ENCODE results near the gene PRICKLE2. TPM values are rescaled to one million over a fixed set of nuclear protein-coding genes. Genes with fewer than 3 reads are reported as not detected.

The PRICKLE2 gene
- total and polyA plus RNA-seq, 7 donors = 0.34 to 4.9 (median 2.2) TPM

DNA sequence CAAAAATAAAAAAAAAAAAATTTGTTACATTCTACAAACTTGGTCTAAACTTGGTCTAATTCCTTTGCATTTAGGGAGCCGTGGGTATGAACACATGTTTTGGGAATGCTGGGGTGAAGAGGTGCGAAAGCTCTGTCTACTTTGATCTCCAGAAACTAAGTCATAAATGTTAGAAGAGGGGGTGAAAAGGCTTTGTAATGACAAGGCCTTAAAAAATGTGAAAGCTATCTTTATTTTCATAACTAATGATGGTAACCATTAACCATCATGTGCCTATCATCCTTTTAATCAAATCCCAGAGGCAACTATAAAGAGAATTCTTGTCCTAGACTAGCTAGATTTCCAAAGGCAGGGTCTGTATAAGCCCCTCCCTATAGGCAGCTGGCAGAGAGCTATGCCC lies 60.9 kb downstream of the PRICKLE2 start:
- 95 to 97% (median 95%) methylated on average over 2 of the region's 2 CpGs for WGBS, 3 donors

DNA sequence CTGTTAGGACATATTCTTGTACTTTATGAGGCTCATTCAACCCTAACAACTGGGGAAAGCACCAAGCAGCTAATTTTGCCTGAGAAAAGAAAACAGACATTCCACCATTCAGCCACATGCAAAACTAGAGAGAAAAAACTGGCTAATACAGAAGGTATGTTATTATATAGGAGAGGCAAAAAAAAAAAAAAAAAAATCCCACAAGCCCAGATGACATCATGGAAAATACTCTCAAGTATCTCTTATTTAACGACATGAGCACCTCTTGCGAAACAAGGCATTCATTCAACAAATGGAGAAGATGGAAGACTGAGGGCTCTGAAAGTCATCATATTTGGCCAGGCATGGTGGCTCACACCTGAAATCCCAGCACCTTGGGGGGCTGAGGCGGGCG lies 61.5 kb downstream of the PRICKLE2 start:
- Histone ChIP-seq H3K4me3 (no peak overlapping the region), H3K9me3 (no peaks in the 10 kb centered on the region), H3K36me3 (ENCODE audit: insufficient read depth in 1 of 2, low read depth in 1 of 2) (no peaks in the 10 kb centered on the region), H3K27ac (no peak overlapping the region), H3K27me3 (ENCODE audit: insufficient read depth in 3 of 3, low read length in 2 of 3) (no peaks in the 10 kb centered on the region), H3K4me1 (peaks cover 3% of the 10 kb centered on the region)
- DNase-seq (no peak), ATAC-seq (no peak)
- WGBS, 3 donors = 79 to 80% (median 80%) methylated on average over 4 of the region's 4 CpGs
- TF ChIP-seq, protein P1, sequence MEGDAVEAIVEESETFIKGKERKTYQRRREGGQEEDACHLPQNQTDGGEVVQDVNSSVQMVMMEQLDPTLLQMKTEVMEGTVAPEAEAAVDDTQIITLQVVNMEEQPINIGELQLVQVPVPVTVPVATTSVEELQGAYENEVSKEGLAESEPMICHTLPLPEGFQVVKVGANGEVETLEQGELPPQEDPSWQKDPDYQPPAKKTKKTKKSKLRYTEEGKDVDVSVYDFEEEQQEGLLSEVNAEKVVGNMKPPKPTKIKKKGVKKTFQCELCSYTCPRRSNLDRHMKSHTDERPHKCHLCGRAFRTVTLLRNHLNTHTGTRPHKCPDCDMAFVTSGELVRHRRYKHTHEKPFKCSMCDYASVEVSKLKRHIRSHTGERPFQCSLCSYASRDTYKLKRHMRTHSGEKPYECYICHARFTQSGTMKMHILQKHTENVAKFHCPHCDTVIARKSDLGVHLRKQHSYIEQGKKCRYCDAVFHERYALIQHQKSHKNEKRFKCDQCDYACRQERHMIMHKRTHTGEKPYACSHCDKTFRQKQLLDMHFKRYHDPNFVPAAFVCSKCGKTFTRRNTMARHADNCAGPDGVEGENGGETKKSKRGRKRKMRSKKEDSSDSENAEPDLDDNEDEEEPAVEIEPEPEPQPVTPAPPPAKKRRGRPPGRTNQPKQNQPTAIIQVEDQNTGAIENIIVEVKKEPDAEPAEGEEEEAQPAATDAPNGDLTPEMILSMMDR (IDR thresholded peaks at IDR 0.05) = no peak
- intact Hi-C loops (cut with DNase I) = no loop called here

More for the DNA sequence above, 60.9 kb downstream of the PRICKLE2 start:
- ATAC-seq = no peak
- no peak for DNase-seq
- H3K27me3 ChIP-seq (ENCODE audit: insufficient read depth in 3 of 3, low read length in 2 of 3) = no peaks in the 10 kb centered on the region
- no peaks in the 10 kb centered on the region for H3K9me3 ChIP-seq
- intact Hi-C loops (cut with DNase I) = no loop called here
- H3K4me3 ChIP-seq = no peak overlapping the region
- peaks cover 3% of the 10 kb centered on the region for H3K4me1 ChIP-seq
- H3K36me3 ChIP-seq (ENCODE audit: insufficient read depth in 1 of 2, low read depth in 1 of 2) = no peaks in the 10 kb centered on the region
- TF ChIP-seq, protein P1 (IDR thresholded peaks at IDR 0.05) = no peak
- H3K27ac ChIP-seq = no peak overlapping the region

DNA sequence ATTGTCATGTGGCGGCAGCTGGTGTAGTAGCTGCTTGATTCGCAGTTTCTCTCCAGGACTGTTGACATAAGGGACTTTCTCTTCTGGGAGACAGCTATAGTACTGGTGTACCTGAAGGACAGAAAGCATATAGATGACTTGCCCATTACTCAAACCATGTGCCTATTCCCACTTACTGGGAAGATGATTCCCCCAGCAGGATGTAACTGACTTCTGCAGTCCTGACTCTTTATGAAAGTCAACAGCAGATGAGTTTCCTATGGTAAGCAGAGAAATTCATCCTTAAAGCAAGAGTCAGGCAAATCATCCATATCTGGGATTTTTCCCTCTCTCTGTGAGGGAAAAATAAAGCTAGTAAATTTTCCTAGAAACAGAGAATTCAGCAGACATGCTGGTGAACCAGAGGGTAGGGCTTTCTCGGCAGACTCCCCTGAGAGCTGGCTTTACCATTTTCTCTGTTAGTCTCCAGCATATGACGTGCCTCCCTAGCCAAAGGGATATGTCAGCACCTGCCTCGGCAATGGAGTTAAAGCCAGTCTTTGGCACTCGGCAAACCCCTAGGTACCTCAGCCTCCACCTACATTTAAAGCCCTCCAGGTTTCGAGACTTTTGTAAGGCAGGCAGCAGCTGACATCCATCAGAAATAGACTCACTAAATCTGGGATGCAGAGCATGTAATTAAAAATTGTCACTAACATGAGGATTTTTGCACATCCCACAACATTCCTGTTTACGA lies 62.1 kb downstream of the PRICKLE2 start:
- H3K4me3 ChIP-seq = no peak overlapping the region
- DNase-seq (no peak), ATAC-seq (no peak)
- TF ChIP-seq, protein P1 (IDR thresholded peaks at IDR 0.05) = no peak
- H3K27me3 ChIP-seq (ENCODE audit: insufficient read depth in 3 of 3, low read length in 2 of 3) = no peaks in the 10 kb centered on the region
- H3K36me3 ChIP-seq (ENCODE audit: insufficient read depth in 1 of 2, low read depth in 1 of 2) = no peaks in the 10 kb centered on the region
- H3K27ac ChIP-seq = no peak overlapping the region
- WGBS, 3 donors = 56 to 61% (median 59%) methylated on average over 8 of the region's 8 CpGs
- H3K9me3 ChIP-seq = no peaks in the 10 kb centered on the region
- H3K4me1 ChIP-seq = peaks cover 3% of the 10 kb centered on the region
- intact Hi-C loops (cut with DNase I) = no loop called here

DNA sequence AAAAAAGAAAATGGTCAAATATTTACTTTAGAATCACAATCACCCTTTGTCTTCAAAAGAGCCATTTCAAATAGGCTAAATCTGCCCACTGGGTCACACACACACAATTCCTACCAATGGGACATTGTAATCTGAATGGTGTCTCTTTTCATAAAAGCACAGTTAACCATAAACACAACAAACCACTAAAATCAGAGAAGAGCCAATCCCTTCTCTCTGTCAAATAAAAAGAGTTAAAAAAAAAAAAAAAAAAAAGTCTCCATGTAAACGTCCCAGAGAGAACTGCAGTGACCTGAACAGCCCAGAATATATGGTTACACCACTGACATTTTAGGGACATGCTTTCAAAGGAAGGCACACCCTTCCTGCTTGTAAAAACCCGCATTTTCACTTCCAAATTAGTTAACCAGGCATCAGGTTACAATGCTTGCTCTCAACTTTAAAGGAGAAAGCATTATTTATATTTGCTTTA lies 63.7 kb downstream of the PRICKLE2 start:
- Histone ChIP-seq H3K27me3 (ENCODE audit: insufficient read depth in 3 of 3, low read length in 2 of 3) (no peaks in the 10 kb centered on the region), H3K9me3 (no peaks in the 10 kb centered on the region), H3K27ac (peak overlapping the region; percentile 36), H3K4me1 (peaks cover 3% of the 10 kb centered on the region), H3K36me3 (ENCODE audit: insufficient read depth in 1 of 2, low read depth in 1 of 2) (no peaks in the 10 kb centered on the region), H3K4me3 (no peak overlapping the region)
- ATAC-seq = peak in 1 of 4 donors; percentile 42
- 2 to 10% (median 10%) methylated on average over 2 of the region's 2 CpGs for WGBS, 3 donors
- intact Hi-C loops (cut with DNase I) = no loop called here
- TF ChIP-seq, protein P1 (IDR thresholded peaks at IDR 0.05) = no peak
- no peak for DNase-seq
